Activated B cell treated with CpG ODN at 0.5 μM for 24 hours (primary cell): ENCODE measurements around the gene PRADC1. TPM values are rescaled to one million over a fixed set of nuclear protein-coding genes. Genes with fewer than 3 reads are reported as not detected.
A peak's percentile ranks its signal among the peaks of the same experiment; 100 is the strongest.

Source experiments
- ATAC-seq: fragments of 200-7000 bp; cut with Tn5 transposase; one replicate; pipeline ENCODE4 v1.10.0; 2021; ENCODE audit warnings: low read depth, mild to moderate bottlenecking, moderate library complexity
- CTCF ChIA-PET: fragments of 350-600 bp; sonication (Branson Sonifier 250); formaldehyde crosslinking; loops from one replicate; lab custom pipeline; 2021; ENCODE audit warnings: antibody characterized with exemption; lab: Charles Lee
- POLR2A ChIA-PET: fragments of 350-600 bp; sonication (Branson Sonifier 250); formaldehyde crosslinking; loops from one replicate; lab custom pipeline; 2021; ENCODE audit warnings: antibody characterized with exemption; lab: Charles Lee
- DNase-seq: peaks from one replicate; pipeline ENCODE4 v3.0.0; 2022
- H3K27ac Mint-ChIP-seq: one replicate; pipeline ENCODE4 v1.8.0; 2020; ENCODE audit warnings: mixed read lengths
- H3K27me3 Mint-ChIP-seq: one replicate; pipeline ENCODE4 v1.8.0; 2021; ENCODE audit warnings: mixed read lengths
- H3K36me3 Mint-ChIP-seq: one replicate; pipeline ENCODE4 v1.8.0; 2021; ENCODE audit warnings: low read depth, mixed read lengths
- H3K4me1 Mint-ChIP-seq: one replicate; pipeline ENCODE4 v1.8.0; 2021; ENCODE audit warnings: mixed read lengths
- H3K4me3 Mint-ChIP-seq: one replicate; pipeline ENCODE4 v1.8.0; 2020; ENCODE audit warnings: mild to moderate bottlenecking, mixed read lengths
- H3K9me3 Mint-ChIP-seq: one replicate; pipeline ENCODE4 v1.8.0; 2020; ENCODE audit warnings: mixed read lengths
- intact Hi-C: fragments of 100-400 bp; cut with micrococcal nuclease; formaldehyde crosslinking; loops from one replicate; pipeline ENCODE4 v1.15.1; 2024
- total RNA-seq: library from RNA; stranded (reverse); gene quantifications from 2 replicates; pipeline ENCODE4 v1.2.3, GENCODE V29; 2022
- TF ChIP-seq, protein P1 (sequence below): fragments of 200-600 bp; IDR thresholded peaks from one replicate; pipeline ENCODE4 v1.8.0; 2022; ENCODE audit warnings: antibody characterized with exemption, mild to moderate bottlenecking

Gene PRADC1
- total RNA-seq, 1 donor from 2014 or later = 4.6 TPM

DNA sequence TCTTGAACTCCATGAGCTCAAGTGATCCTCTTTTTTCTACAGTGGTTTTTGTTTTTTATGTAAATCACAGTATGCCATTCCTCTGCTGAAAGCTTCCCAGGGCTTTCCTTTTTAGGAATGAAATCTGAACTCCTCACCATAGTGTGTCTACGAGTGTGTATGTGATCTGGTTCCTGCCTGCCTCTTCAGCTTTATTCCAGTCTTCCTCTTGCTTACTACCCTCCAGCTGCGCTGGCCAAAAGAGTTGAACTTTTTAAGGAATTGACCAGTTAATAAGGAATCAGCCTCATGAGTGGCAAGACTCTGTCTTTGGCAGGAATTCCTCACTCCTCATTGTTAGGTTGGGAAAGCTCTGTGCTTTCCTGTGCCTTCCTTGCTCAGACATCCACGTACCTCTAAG lies 5.1 kb upstream of the PRADC1 start:
- intact Hi-C loops = no loop called here

DNA sequence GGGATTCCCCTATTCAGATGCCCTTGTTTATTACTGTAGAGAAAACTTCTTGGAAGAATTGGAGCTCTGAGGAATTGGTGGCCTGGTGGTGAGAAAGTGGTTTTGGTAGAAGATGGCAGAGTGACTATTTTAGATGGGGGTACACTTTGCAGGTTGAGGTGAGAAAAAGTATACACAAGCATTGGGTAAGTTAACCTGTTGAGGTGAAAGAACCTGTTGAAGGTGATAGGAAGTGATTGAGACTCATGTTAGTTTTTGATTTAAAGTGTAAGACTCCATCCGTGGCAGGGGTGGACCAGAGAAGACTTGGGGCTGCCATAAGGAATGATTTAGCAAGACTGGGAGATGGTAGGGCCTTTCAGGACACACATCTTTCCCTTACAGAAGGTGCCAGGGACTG lies 4.1 kb upstream of the PRADC1 start:
- H3K27ac Mint-ChIP-seq = peak overlapping the region; percentile 0
- H3K27me3 Mint-ChIP-seq = no peaks in the 10 kb centered on the region
- H3K4me3 Mint-ChIP-seq = no peak overlapping the region
- TF ChIP-seq, protein P1, sequence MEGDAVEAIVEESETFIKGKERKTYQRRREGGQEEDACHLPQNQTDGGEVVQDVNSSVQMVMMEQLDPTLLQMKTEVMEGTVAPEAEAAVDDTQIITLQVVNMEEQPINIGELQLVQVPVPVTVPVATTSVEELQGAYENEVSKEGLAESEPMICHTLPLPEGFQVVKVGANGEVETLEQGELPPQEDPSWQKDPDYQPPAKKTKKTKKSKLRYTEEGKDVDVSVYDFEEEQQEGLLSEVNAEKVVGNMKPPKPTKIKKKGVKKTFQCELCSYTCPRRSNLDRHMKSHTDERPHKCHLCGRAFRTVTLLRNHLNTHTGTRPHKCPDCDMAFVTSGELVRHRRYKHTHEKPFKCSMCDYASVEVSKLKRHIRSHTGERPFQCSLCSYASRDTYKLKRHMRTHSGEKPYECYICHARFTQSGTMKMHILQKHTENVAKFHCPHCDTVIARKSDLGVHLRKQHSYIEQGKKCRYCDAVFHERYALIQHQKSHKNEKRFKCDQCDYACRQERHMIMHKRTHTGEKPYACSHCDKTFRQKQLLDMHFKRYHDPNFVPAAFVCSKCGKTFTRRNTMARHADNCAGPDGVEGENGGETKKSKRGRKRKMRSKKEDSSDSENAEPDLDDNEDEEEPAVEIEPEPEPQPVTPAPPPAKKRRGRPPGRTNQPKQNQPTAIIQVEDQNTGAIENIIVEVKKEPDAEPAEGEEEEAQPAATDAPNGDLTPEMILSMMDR = no peak
- DNase-seq = no peak
- peaks cover 40% of the 10 kb centered on the region for H3K4me1 Mint-ChIP-seq
- ChIA-PET CTCF (no interaction called here), POLR2A (interaction anchor here (0.6 kb wide), 1 partner anchor 883 kb away, joined by 3 read pairs; no protein-coding TSS in a partner anchor)
- ATAC-seq = no peak
- intact Hi-C loops = no loop called here
- peaks cover 60% of the 10 kb centered on the region for H3K36me3 Mint-ChIP-seq
- no peaks in the 10 kb centered on the region for H3K9me3 Mint-ChIP-seq

More for the DNA sequence above, 5.1 kb upstream of the PRADC1 start:
- DNase-seq (no peak), ATAC-seq (no peak)
- H3K36me3 Mint-ChIP-seq = peaks cover 67% of the 10 kb centered on the region
- H3K4me3 Mint-ChIP-seq = no peak overlapping the region
- TF ChIP-seq, protein P1 = no peak
- no peaks in the 10 kb centered on the region for H3K9me3 Mint-ChIP-seq
- ChIA-PET POLR2A (interaction anchor here (0.8 to 1.2 kb wide), 2 partner anchors 46 to 147 kb away, joined by 3 to 4 read pairs; partner anchors contain the start of genes ALMS1 and FBXO41), CTCF (no interaction called here)
- H3K27ac Mint-ChIP-seq = no peak overlapping the region
- peaks cover 33% of the 10 kb centered on the region for H3K4me1 Mint-ChIP-seq
- no peaks in the 10 kb centered on the region for H3K27me3 Mint-ChIP-seq

DNA sequence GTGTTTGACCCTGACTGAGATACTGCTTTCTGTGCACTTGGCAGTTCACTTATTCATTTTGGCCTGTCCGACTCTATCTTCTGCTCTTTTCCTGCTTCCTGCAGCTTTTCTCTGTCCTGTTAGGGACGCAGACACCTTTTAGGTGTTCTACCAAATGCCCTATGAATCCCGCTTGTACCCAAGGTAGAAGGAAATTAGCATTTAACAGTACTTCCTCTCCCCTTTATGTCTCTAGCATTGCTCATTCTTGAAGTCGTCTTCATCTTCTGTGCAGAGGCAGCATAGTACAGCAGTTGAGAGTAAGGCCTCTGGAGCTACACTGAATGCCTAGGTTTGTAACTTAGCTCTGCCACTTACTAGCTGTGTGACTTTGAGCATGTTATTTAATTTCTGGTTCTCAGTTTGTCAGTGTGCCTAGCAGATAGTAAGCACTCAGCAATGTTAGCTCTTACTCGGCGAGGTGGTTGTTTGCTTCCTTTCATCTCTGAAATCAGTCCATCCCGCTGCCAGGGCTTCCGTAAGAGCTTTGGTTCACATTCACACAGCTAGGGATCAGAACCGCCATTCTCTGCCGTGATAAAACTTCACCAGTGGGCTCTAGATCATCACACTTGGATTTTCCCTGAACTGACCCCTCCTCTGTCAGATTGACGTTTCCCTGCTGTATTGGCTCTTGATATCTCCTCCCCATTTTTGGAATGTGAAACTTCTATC lies 2.4 kb upstream of the PRADC1 start:
- no peaks in the 10 kb centered on the region for H3K27me3 Mint-ChIP-seq
- ChIA-PET CTCF (interaction anchor here (1.1 kb wide), 1 partner anchor 23 kb away, joined by 3 read pairs; no protein-coding TSS in a partner anchor), POLR2A (interaction anchor here (2.6 to 4.5 kb wide), 5 partner anchors 23 to 165 kb away, joined by 10 to 51 read pairs (median 28); partner anchors contain the start of genes ALMS1, FBXO41, SFXN5 and SMYD5)
- no peak for ATAC-seq
- no peaks in the 10 kb centered on the region for H3K9me3 Mint-ChIP-seq
- peak overlapping the region; percentile 95 for H3K4me3 Mint-ChIP-seq
- TF ChIP-seq, protein P1 = no peak
- H3K36me3 Mint-ChIP-seq = peaks cover 48% of the 10 kb centered on the region
- H3K4me1 Mint-ChIP-seq = peaks cover 40% of the 10 kb centered on the region
- no peak for DNase-seq
- peak overlapping the region; percentile 93 for H3K27ac Mint-ChIP-seq
- intact Hi-C loops = loop anchor here (2.0 kb wide), 1 partner anchor 1219 kb away; the partner anchor contains the start of gene INO80B

DNA sequence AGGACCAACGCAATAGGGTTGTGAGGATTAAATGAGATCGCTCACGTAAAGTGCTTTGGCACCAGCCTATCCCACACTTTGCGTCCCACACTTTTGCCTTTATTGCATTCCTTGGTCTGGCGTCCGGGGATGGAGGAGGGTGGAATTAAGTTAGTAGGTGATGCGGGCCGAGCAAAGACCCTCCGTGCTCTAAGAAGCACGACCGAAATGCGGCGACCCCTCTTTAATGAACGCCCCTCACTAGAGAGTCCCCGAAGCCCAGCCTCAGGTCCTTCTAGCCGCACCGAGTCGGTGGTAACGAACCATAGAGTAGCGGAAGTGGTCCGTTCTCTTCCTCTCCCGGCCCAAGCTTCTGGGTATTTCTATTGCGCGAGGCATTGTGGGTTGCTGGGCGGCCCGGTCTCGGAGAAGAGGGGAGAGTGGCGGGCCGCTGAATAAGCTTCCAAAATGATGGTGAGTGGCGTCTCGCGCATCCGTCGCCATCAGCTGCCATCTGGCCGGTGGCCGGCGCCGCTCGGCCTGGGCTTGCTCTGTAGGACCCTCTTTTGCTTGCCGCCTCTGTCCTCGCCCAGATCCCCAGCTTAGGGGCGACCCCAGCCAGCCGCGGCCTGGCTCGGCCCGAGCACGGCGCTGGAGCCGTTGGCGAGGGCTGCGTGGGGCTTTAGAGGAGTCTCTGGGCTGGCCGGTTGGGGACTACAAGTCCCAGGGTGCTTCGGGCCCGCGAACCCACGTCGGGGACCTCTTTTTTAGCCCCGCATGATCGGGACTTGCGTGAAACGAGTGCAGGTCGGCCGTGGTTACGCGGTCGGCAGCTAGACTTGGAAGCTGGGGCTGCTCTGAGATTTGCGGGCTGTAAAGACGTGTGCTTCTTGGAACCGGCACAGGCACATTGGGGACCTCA lies 1.1 kb upstream of the PRADC1 start, which contains the start of gene CCT7:
TSS of gene CCT7 (plus strand) at position 377 of the 901 bp plus-strand sequence. CDS start at position 448, 71 bp downstream.
- peaks cover 38% of the 10 kb centered on the region for H3K36me3 Mint-ChIP-seq
- H3K27me3 Mint-ChIP-seq = no peaks in the 10 kb centered on the region
- TF ChIP-seq, protein P1 = no peak
- H3K9me3 Mint-ChIP-seq = no peaks in the 10 kb centered on the region
- intact Hi-C loops = loop anchor here (1.0 to 5.0 kb wide), 13 partner anchors 20 to 1902 kb away; partner anchors contain the start of genes ALMS1, DGUOK, EXOC6B and FBXO41
- ChIA-PET POLR2A (interaction anchor here (0.5 to 4.5 kb wide), 24 partner anchors 9 to 1521 kb away, joined by 3 to 51 read pairs (median 5); partner anchors contain the start of genes ALMS1, EGR4, EMX1 and FBXO41), CTCF (interaction anchor here (1.1 to 2.8 kb wide), 6 partner anchors 21 to 218 kb away, joined by 3 to 23 read pairs (median 6); partner anchors contain the start of gene ALMS1)
- H3K4me1 Mint-ChIP-seq = peaks cover 40% of the 10 kb centered on the region
- H3K4me3 Mint-ChIP-seq = peak within 1 kb of the TSS; percentile 95
- peak within 1 kb of the TSS; percentile 93 for H3K27ac Mint-ChIP-seq
- peak; percentile 64 for ATAC-seq
- peak; percentile 80 for DNase-seq
